Right lung (tissue), 10 donors: ENCODE measurements around the gene TXNIP. TPM values are rescaled to one million over a fixed set of nuclear protein-coding genes. Genes with fewer than 3 reads are reported as not detected.
"Not testable (repeated sequence)": the region's sequence is repeated elsewhere in the genome, so short reads cannot be mapped to it uniquely, and the experiment has no call there.

ENCODE experiments used
- DNase-seq, 2 donors: peaks; one replicate each; pipeline ENCODE4 v3.0.0-alpha.2; 2013
- long read RNA-seq, 8 donors: transcript quantifications; one replicate each; lab custom pipeline, GENCODE V29; 2026
- polyA plus RNA-seq, 5 donors: library from polyadenylated mRNA; unstranded; fragments of 120-200 nt; gene quantifications; one replicate each; pipeline versions ENCODE4 v1.2.1 to v1.2.3, GENCODE V29; 2013; ENCODE audit warnings: inconsistent platforms in 1 of 5, low replicate concordance in 1 of 5; ENCODE audit not compliant: insufficient read length in 5 of 5, insufficient read depth in 1 of 5

The TXNIP gene
- polyA plus RNA-seq: 100 to 1,000 TPM; 298 to 564 (median 375) TPM
- long read RNA-seq, donor 1, transcript TXNIP-202 (2 exons, 509 nt): minor isoform, 8 of 256 reads
- long read RNA-seq, donor 1, transcript TXNIP-204 (8 exons, 2,926 nt): major isoform, 130 of 256 reads
- long read RNA-seq, donor 1, partial matches to known transcripts: 115 of 256 reads
- long read RNA-seq, donor 1, other reads (novel, unspliced or antisense): 0 of 256 reads
- long read RNA-seq, donor 2, transcript TXNIP-204 (8 exons, 2,926 nt): major isoform, 33 of 40 reads
- long read RNA-seq, donor 2, partial matches to known transcripts: 5 of 40 reads
- long read RNA-seq, donor 2, other reads (novel, unspliced or antisense): 0 of 40 reads
- long read RNA-seq, donor 3, transcript TXNIP-204 (8 exons, 2,926 nt): major isoform, 46 of 126 reads
- long read RNA-seq, donor 3, transcript TXNIP-202 (2 exons, 509 nt): minor isoform, 8 of 126 reads
- long read RNA-seq, donor 3, partial matches to known transcripts: 71 of 126 reads
- long read RNA-seq, donor 3, other reads (novel, unspliced or antisense): 0 of 126 reads
- long read RNA-seq, donor 4, transcript TXNIP-204 (8 exons, 2,926 nt): major isoform, 35 of 92 reads
- long read RNA-seq, donor 4, partial matches to known transcripts: 50 of 92 reads
- long read RNA-seq, donor 4, other reads (novel, unspliced or antisense): 6 of 92 reads
- long read RNA-seq, donor 5, transcript TXNIP-204 (8 exons, 2,926 nt): major isoform, 63 of 194 reads
- long read RNA-seq, donor 5, partial matches to known transcripts: 122 of 194 reads
- long read RNA-seq, donor 5, other reads (novel, unspliced or antisense): 6 of 194 reads
- long read RNA-seq, donor 6, transcript TXNIP-204 (8 exons, 2,926 nt): major isoform, 124 of 222 reads
- long read RNA-seq, donor 6, partial matches to known transcripts: 93 of 222 reads
- long read RNA-seq, donor 6, other reads (novel, unspliced or antisense): 0 of 222 reads
- long read RNA-seq, donor 7, transcript TXNIP-204 (8 exons, 2,926 nt): major isoform, 48 of 76 reads
- long read RNA-seq, donor 7, partial matches to known transcripts: 27 of 76 reads
- long read RNA-seq, donor 7, other reads (novel, unspliced or antisense): 0 of 76 reads
- long read RNA-seq, donor 8, transcript TXNIP-204 (8 exons, 2,926 nt): major isoform, 36 of 48 reads
- long read RNA-seq, donor 8, partial matches to known transcripts: 8 of 48 reads
- long read RNA-seq, donor 8, other reads (novel, unspliced or antisense): 0 of 48 reads

- peak; percentile 98 to 99 for DNase-seq
These were observed at the start of gene TXNIP for GRCh38 chr1:145996433-145997015. Gene TXNIP, minus strand, starts transcription at chr1:145996579. Its CDS starts 313 bp downstream, at chr1:145996266.

- DNase-seq: no peak
These were observed 43.4 kb upstream of the TXNIP start for GRCh38 chr1:146039844-146040194.

GRCh38 chr1:146036965-146037646 lies 40.7 kb upstream of the TXNIP start:
- peak; percentile 84 to 89 for DNase-seq

- no peak for DNase-seq
These were observed 40.0 kb upstream of the TXNIP start for GRCh38 chr1:146036241-146036964.

- no peak for DNase-seq
These were observed 38.7 kb upstream of the TXNIP start for GRCh38 chr1:146035048-146035423.

GRCh38 chr1:146032631-146033219 lies 36.3 kb upstream of the TXNIP start:
- no peak for DNase-seq

- no peak for DNase-seq
These were observed 35.1 kb upstream of the TXNIP start for GRCh38 chr1:146031476-146031875.

- DNase-seq: no peak
These were observed 32.7 kb upstream of the TXNIP start for GRCh38 chr1:146029117-146029516.

- not testable (repeated sequence) for DNase-seq
These were observed 30.3 kb upstream of the TXNIP start for GRCh38 chr1:146026650-146027049.

GRCh38 chr1:146025787-146026495 lies 29.6 kb upstream of the TXNIP start:
- DNase-seq: not testable (repeated sequence)

GRCh38 chr1:146022403-146023127 lies 26.2 kb upstream of the TXNIP start:
- no peak for DNase-seq

GRCh38 chr1:146021622-146022402 lies 25.4 kb upstream of the TXNIP start, which contains the start of gene HJV:
Gene HJV, minus strand, starts transcription at chr1:146021735. Its CDS starts 1,504 bp downstream, at chr1:146020231.
- no peak for DNase-seq

GRCh38 chr1:146021050-146021445 lies 24.7 kb upstream of the TXNIP start:
- DNase-seq: no peak

GRCh38 chr1:146020058-146021049 lies 24.0 kb upstream of the TXNIP start:
- no peak for DNase-seq

- no peak for DNase-seq
These were observed 23.1 kb upstream of the TXNIP start for GRCh38 chr1:146019231-146020057.
